MCF 10A (cell line): ENCODE results near the gene POM121L2. TPM values are rescaled to one million over a fixed set of nuclear protein-coding genes. Genes with fewer than 3 reads are reported as not detected.
A peak's percentile ranks its signal among the peaks of the same experiment; 100 is the strongest.

ENCODE experiments used
- BruUV-seq: library from RNA; stranded (reverse); fragments of 400-500 nt; replicated peaks from 2 replicates; lab custom pipeline; 2021; lab: Mats Ljungman, UMichigan
- CTCF ChIA-PET: fragments of 300-600 bp; sonication (Branson Sonifier 250); formaldehyde crosslinking; extraction: SDS; loops from one replicate; lab custom pipeline; 2021; ENCODE audit warnings: antibody characterized with exemption, inconsistent platforms; lab: Yijun Ruan, JAX
- POLR2A ChIA-PET: fragments of 300-600, 350-650 bp; sonication (Branson Sonifier 250); formaldehyde crosslinking; extraction: SDS; loops from one replicate; lab custom pipeline; 2020; ENCODE audit warnings: antibody characterized with exemption, inconsistent platforms; lab: Yijun Ruan, JAX
- DNase-seq: peaks from one replicate; pipeline ENCODE4 v3.0.0-alpha.2; 2018; ENCODE audit not compliant: unreplicated experiment
- H3K27ac Mint-ChIP-seq: one replicate; pipeline ENCODE4 v1.8.0; 2022; ENCODE audit warnings: mild to moderate bottlenecking, low read depth, mixed read lengths; ENCODE audit not compliant: unreplicated experiment
- H3K27me3 Mint-ChIP-seq: one replicate; pipeline ENCODE4 v1.8.0; 2022; ENCODE audit warnings: mixed read lengths; ENCODE audit not compliant: insufficient read depth, unreplicated experiment
- H3K36me3 Mint-ChIP-seq: one replicate; pipeline ENCODE4 v1.8.0; 2022; ENCODE audit warnings: mild to moderate bottlenecking, moderate library complexity, mixed read lengths; ENCODE audit not compliant: insufficient read depth, unreplicated experiment
- H3K4me1 Mint-ChIP-seq: one replicate; pipeline ENCODE4 v1.8.0; 2022; ENCODE audit warnings: mixed read lengths; ENCODE audit not compliant: insufficient read depth, unreplicated experiment
- H3K4me3 Mint-ChIP-seq: one replicate; pipeline ENCODE4 v1.8.0; 2022; ENCODE audit warnings: mild to moderate bottlenecking, moderate library complexity, mixed read lengths; ENCODE audit not compliant: unreplicated experiment
- H3K9me3 Mint-ChIP-seq: one replicate; pipeline ENCODE4 v1.8.0; 2022; ENCODE audit warnings: mixed read lengths; ENCODE audit not compliant: unreplicated experiment
- intact Hi-C: fragments of 100-400 bp; cut with micrococcal nuclease; formaldehyde crosslinking; loops from 2 replicates; pipeline ENCODE4 v1.14.1; 2022
- total RNA-seq: library from RNA; stranded (reverse); gene quantifications from 2 replicates; pipeline ENCODE4 v1.2.3, GENCODE V29; 2022
- TF ChIP-seq, protein P1 (sequence below): fragments of 200-600 bp; IDR thresholded peaks from one replicate; pipeline ENCODE4 v1.8.0; 2022; ENCODE audit warnings: antibody characterized with exemption, mild to moderate bottlenecking; ENCODE audit not compliant: unreplicated experiment

The POM121L2 gene
- total RNA-seq, 1 experiment from 2014 or later: not detected

DNA sequence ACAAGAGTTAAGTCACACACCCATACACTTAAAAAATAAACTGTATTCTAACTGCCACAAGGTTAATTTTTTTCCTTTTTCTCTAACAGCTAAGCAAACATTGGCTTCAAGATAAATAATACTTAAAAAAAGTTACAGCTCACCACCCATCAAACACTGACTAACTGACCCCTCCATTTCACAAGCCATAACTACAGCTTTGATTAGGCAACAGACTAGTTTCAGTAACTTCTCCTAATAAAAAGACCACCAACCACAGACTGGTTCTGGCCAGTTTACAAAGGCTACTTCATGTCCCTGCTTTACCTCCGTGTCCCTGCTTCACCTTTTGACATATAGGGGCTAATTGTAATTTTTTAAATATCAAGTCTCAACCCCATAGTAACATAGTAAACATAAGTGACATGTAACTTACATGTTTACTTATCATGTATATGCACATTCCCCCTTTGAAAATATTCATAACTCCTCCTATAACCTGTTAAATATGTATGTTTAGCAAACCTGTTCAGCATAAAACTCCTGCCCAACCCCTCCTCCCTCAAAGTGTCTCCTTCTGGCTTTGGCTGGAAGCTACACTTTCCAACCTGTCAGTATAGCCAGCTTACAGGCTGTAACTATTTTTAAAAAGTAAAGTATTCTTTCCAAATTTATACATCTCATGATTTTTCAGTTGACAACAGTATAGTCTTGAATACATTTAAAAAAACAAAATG is 15.1 kb upstream of the POM121L2 start:
- Mint-ChIP-seq H3K9me3 (no peaks in the 10 kb centered on the region), H3K27ac (no peak overlapping the region), H3K4me1 (peaks cover 1% of the 10 kb centered on the region), H3K36me3 (no peaks in the 10 kb centered on the region), H3K4me3 (no peak overlapping the region), H3K27me3 (no peaks in the 10 kb centered on the region)
- CTCF ChIA-PET: interaction anchor here (0.6 kb wide), 2 partner anchors 28 to 200 kb away, joined by 3 to 4 read pairs; no protein-coding TSS in a partner anchor
- no TSS peak for BruUV-seq
- POLR2A ChIA-PET: interaction anchor here (0.6 to 0.7 kb wide), 2 partner anchors 10 to 177 kb away, joined by 3 to 4 read pairs; no protein-coding TSS in a partner anchor
- intact Hi-C loops: no loop called here
- DNase-seq: no peak
- TF ChIP-seq, protein P1, sequence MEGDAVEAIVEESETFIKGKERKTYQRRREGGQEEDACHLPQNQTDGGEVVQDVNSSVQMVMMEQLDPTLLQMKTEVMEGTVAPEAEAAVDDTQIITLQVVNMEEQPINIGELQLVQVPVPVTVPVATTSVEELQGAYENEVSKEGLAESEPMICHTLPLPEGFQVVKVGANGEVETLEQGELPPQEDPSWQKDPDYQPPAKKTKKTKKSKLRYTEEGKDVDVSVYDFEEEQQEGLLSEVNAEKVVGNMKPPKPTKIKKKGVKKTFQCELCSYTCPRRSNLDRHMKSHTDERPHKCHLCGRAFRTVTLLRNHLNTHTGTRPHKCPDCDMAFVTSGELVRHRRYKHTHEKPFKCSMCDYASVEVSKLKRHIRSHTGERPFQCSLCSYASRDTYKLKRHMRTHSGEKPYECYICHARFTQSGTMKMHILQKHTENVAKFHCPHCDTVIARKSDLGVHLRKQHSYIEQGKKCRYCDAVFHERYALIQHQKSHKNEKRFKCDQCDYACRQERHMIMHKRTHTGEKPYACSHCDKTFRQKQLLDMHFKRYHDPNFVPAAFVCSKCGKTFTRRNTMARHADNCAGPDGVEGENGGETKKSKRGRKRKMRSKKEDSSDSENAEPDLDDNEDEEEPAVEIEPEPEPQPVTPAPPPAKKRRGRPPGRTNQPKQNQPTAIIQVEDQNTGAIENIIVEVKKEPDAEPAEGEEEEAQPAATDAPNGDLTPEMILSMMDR: no peak

DNA sequence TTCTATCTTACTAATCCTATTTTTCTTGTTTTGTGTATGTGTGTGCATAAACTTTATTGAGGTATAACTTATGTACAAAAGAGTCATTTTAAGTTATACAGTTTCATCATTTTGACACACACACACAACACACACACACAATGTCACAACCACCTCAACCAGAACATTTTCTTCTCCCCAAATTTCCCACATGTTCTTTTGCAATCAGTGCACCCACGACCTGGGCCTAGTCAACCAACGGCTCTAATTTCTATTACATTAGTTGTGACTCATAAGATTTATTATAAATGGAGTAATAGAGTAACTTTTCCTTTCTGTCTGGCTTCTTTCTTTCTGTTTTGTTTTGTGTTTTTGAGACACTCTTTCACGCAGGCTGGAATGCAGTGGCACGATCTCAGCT is 9.8 kb upstream of the POM121L2 start:
- DNase-seq: peak; percentile 59
- no TSS peak for BruUV-seq
- Mint-ChIP-seq H3K27ac (no peak overlapping the region), H3K4me1 (peaks cover 6% of the 10 kb centered on the region), H3K27me3 (no peaks in the 10 kb centered on the region), H3K36me3 (no peaks in the 10 kb centered on the region), H3K9me3 (no peaks in the 10 kb centered on the region), H3K4me3 (no peak overlapping the region)
- intact Hi-C loops: no loop called here
- ChIA-PET POLR2A (no interaction called here), CTCF (no interaction called here)
- TF ChIP-seq, protein P1: no peak

DNA sequence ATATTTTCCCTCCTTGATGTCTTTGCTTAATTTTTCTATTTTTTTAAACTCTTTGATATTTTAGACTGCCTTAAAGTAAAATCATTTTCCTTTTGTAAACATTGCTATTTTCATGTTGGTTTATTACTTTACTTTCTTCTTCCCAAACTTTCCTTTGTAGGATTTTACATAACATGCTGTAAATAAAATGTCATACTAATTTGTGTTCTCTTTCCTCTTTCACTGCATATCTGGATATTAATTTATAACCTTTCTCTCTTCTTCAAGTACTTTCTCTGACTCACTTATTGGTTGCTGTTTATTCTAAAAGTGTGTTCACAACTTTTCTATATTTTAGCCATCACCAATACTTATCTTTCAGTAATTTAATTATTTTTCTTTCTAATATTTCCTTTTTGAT is 9.3 kb upstream of the POM121L2 start:
- ChIA-PET CTCF (no interaction called here), POLR2A (no interaction called here)
- DNase-seq: no peak
- H3K9me3 Mint-ChIP-seq: no peaks in the 10 kb centered on the region
- no peaks in the 10 kb centered on the region for H3K36me3 Mint-ChIP-seq
- no TSS peak for BruUV-seq
- no peak overlapping the region for H3K27ac Mint-ChIP-seq
- intact Hi-C loops: no loop called here
- TF ChIP-seq, protein P1: no peak
- H3K27me3 Mint-ChIP-seq: no peaks in the 10 kb centered on the region
- H3K4me1 Mint-ChIP-seq: peaks cover 6% of the 10 kb centered on the region
- no peak overlapping the region for H3K4me3 Mint-ChIP-seq

DNA sequence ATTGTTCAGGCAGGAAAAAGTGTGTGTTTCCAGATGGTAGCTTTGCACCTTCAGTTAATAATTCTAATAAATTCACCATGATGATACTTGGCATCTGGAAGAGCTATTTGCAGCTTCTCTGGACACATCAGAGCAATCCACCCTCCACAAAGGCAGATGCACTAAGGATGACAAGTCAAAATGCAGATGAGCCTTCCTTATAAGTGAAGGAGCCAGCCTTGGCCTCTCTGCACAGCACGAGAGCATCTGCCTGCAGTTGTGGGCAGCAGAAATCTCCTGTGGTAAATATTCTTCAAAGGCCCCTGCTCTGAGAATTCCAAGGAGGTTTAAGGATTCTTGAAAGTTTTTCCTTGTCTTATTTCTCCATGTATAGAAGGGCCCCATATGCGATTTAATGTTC is 6.9 kb upstream of the POM121L2 start:
- CTCF ChIA-PET: no interaction called here
- POLR2A ChIA-PET: interaction anchor here (0.8 kb wide), 1 partner anchor 1030 kb away, joined by 3 read pairs; no protein-coding TSS in a partner anchor
- TSS peak; percentile 55 for BruUV-seq
- Mint-ChIP-seq H3K9me3 (peaks cover 2% of the 10 kb centered on the region), H3K27me3 (no peaks in the 10 kb centered on the region), H3K27ac (no peak overlapping the region), H3K36me3 (no peaks in the 10 kb centered on the region), H3K4me1 (peaks cover 6% of the 10 kb centered on the region), H3K4me3 (no peak overlapping the region)
- intact Hi-C loops: no loop called here
- DNase-seq: no peak
- TF ChIP-seq, protein P1: no peak
